Measurements from ENCODE around the gene TMEM271.

- TF ChIP-seq CTCF (IDR thresholded peaks at IDR 0.05) = no peak
- TF ChIP-seq POLR2A (IDR thresholded peaks at IDR 0.05) = no peak
Observed at GRCh38 chr4:578451-579443, 2.7 kb upstream of the TMEM271 start.

Data from uterus (tissue), 2 donors.